NCI-H1436 treated with DMSO at 0.1 percent for 48 hours (cell line): ENCODE measurements around the gene APBA2.
"Not testable (repeated sequence)": the region's sequence is repeated elsewhere in the genome, so short reads cannot be mapped to it uniquely, and the experiment has no call there.

Experiments used
- DNase-seq: peaks from one replicate; lab custom pipeline; 2025; lab: John Stamatoyannopoulos, UW

The APBA2 gene

DNA sequence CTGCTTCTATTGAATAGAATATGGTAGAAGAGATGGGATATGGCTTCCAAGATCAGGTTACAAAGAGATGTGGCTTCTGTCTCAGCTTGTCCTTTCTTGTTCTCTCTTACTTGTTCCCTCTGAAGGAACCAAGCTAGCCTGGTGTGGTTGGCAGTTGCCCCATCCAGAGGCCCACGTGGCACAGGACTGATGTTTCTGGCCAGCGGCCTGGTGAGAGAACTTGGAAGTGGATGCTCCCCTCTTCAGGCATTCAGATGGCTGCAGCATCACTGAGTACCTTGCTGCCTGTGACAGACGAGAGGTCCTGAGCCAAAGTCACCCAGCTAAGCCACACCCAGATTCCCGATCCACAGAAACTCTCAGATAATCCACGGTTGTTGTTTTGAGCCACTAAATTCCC, 200.2 kb downstream of the APBA2 start:
- DNase-seq: no peak

DNA sequence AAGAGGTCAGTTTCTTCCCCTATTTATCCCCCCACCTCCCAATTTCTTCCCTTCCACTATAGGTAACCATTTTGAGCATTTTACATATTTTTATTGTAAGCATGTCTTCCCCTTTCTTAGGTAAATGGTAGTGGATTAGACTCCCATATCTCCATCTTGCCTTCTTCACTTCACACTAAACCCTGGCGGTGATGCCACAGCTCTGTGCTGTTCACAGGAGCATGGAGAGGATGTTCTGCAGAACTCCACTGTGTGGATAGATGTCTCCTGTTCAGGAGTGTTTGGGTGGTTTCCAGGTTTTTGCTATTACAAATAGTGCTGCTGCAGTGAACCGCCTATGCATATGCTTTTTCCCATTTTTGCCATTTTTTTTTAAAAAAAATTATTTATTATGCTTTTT, 201.1 kb downstream of the APBA2 start:
- no peak for DNase-seq

DNA sequence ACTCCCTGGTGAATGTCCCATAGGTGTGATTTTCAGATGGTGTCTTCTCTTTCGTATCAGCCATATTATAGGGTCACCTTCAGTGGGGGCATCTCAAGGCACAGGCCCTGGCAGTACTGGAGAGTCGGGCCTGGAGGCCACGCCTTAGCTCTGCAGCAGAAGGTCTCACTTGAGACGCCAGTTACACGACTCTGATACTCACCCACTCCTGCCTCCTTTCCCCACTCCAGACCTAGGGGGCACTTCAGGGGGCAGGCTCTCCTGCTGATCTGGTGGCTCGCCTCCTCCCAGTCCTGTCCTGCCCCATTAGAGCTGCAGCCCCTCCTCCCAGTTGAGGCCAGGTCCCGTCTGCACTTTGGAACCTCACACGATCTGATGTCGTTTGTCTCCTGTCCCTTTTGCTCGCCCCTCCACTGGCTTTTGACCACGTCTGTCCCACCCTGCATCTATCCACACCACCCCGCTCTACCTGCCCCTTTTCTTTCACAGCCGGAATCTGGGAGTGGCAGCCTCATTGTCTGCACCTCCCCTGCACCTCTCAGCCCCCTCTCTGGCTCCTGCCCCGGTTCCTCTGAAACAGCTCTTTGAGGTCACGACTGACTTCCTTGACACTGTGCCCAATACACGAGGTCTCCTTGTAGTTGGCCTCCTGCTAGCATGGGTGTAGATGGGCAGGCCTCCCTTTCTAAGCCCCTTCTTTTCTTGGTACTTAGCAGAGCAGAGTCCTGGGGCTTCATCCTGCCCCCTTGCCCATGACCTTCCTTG, 201.9 kb downstream of the APBA2 start:
- DNase-seq: no peak

DNA sequence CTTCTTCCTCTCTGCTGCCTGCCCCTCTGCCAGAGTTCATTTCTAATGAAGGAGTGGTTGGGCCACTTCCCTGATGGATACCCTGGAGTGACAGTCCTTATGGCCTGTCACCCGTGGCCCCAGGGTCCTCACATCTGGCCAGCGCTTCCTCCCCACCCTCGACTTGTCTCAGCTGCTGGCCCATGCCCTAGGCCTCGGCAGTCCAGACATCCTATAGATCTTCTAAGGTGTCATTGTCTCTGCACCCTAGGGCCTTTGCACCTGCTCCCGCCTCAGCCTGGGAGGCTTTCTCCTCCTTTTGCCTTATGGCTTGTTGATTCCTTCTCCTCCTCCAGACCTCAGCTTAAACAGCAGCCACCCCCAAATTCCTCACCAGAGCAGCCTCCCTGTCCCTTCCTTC, 202.9 kb downstream of the APBA2 start:
- DNase-seq: no peak

DNA sequence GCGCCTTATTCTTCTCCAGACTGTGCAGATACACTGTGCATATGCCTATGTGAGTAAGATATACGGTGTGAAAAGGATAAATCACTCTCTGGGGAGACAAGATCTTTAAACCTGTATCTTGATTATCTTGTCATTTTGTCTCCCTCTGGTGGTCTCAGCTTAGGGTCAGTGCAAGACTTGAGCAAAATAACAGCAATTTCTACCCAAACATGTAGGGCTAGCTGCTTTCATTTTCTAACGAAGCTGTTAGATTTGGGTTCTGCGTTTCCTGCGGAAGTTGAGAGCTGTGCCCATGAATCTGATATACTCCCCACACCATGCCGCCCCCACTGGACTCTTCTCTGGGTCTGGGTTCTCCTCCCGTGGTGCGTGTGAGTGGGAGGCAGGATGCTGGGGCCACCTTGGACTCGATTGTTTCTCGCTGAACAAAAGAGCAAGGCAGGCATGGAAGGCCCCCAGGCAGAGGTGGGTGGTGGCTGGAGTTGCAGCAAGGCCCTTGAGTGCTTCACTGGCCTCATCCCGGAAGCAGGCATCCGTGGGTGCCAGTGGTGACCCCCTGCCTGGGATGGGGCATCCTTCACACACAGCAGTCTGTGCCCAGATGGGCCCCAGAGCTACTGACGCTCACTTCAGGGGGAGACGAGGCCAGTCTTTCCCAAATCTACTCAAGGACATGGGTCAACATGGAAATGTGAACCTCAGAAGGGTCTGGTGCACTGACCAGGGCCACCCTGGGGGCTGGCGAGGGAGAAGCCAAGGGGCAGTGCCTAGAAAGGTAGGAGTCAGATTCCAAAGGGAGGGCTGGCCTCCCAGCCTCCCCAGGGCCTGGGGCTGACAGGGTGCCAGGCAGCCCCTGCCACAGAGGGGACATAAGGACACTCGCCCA, 204.2 kb downstream of the APBA2 start:
- no peak for DNase-seq

DNA sequence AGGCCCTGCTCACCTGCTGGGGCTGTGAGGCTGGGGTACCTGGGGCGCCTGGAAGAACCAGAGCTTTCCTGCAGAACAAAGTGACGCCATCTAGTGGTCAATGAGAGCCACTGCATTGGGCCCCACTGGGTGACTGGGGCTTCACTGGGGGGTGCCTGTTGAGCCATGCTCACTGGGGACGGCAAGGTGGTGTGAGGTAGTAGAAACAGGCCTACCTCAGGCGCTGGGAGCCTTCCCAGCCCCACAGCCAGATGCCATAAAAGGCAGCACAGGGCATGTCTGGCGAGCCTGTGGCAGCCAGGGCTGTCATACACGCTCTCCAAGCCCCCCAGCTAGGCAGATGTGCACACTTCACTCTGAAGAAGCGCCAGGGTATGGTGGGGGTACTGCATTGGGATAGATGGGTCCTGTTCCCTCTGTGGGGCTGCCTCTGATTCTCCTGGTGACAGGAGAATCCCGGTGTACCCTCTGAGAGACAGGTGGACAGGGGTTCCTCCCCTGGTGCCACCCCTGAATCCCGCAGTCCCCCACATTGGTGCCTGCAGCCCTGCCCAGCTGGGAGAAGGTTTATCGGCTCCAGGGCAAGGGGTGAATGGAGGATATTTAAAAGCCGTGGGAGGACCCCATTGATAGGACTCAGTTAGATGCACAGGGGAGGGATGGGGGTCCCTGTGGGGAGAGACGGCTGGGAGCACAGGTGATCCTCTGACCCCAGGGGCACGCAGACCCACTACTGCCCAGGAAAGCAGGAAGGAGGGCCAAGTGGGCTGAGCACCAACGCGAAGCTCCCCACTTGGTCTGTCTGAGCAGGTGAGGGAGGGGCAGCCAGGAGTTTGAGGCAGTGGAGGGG, 205.1 kb downstream of the APBA2 start:
- no peak for DNase-seq

DNA sequence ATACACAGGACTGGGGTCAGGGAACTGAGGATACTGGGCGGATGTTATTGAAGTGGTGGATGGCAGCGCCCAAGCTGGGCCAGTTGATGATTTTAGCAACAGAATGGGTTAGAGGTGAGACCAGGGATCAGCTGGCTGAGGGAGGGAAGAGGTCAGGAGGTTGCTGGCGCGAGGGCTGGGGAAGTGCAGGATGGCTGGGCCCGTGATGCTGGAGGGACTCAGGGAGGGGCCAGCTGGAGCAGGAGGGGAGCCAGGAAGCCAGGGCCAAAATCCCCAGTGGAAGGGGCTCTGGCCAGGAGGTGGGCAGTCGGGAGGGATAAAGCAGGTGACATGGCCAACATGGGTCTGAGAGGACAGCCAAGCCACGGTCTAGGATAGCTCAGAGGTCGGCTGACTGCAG, 205.9 kb downstream of the APBA2 start:
- DNase-seq: no peak

DNA sequence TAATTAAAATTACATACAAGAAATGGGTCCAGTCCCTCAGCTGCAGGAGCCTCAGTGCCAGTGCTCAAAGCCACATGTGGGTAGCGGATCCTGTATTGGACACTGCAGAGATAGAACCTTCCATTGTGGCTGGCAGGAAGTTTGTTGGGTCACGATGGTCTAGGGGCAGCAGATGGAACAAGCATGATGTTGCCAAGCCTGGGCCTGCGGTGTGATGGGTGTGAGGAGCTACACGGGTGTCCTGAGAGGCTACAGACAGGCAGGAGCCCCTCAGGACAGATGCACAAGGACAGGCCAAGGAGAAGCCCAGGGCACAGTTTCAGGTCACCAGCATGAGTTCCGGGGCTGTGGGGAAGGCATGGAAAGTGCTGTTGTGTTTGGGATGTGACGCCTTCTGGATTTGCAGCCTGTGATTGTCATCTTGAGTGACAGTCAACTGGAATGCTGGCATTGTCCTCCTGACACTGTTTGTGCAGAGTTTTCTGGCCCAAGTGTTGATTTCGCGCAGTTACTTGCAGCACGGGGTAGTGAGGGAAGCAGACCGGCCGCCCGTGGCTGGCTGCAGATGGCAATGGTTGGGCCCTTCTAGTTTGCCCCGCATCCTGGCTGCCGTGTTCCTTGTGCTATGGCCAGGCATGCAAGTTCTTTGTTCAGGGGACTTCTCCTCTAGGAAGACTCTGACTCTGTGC, 206.7 kb downstream of the APBA2 start:
- DNase-seq: no peak

DNA sequence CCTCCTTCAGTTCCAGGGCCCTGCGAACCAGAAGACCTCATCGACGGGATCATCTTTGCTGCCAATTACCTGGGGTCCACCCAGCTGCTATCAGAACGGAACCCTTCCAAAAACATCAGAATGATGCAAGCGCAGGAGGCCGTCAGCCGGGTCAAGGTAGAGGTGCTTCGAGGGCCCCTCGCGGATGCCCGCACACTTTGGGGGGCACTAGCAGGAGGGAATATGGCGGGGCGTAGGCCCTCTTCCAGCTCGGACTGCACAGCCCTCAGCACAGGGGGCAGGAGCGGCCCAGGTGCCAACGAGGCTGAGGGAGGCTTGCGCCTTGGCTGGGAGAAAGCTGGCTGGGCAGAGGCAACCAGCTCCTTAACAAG, 207.3 kb downstream of the APBA2 start:
- no peak for DNase-seq

DNA sequence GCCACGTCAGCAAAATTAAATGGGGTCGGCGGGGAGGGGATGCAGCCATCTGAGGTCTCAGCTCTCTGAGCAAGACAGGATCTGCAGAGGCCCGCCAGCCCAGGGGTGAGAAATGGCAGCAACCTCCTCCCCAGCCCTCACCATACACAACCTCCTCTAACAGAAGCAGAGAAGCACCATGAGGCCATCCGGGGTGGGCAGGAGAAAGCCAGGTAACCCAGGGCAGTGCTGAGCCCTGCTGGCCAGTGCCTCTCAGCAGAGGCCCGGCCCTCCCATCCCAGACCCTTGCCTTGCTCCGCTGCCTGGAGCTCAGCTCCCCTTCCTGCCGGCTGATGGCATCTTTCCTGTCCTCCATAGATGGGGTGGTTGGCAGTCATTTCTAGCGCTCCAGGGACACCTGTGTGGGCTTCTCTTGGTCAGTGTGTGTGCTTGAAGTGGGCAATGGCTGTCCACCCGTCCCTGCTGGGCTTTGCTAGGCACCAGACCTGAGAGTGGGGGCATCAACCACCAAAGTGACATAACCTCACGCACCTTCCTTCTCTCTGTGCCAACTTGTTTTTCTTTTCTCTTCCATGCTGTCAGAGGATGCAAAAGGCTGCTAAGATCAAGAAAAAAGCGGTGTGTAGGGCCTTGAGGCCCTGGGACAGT, 208.0 kb downstream of the APBA2 start:
- DNase-seq: no peak

DNA sequence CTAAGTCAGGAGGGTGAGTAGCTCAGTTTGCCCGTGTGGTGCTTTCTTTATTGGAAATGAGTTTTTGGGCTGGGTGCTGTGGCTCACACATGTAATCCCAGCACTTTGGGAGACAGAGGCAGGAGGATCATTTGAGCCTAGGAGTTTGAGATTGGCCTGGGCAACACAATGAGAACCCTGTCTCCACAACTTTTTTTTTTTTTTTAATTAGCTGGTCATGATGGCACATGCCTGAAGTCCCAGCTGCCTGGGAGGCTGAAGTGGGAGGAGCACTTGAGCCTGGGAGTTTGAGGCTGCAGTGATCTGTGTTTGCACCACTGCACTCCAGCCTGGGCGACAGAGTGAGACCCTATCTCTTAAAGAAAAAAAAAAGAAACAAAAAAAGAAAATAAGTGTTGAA, 208.9 kb downstream of the APBA2 start:
- DNase-seq: no peak

DNA sequence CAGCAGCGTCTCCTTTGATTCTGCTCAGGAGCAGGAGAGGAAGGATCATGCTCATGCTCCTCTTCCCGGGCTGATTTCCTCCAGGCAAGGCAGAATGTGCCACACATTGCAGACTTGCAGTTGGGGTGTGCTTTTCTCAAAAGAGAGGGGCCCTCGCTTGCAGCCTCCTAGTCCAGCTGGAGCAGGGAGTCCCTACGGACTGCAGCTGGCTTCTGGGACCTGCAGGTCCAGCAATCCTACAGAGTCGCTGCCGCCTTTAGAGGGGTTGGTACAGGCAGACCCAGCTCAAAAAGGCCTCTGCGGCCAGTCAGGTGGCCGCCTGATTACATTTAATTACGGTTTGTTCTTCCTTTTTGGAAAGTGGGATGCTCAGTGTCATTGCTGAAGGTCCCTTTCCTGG, 210.0 kb downstream of the APBA2 start:
- DNase-seq: no peak

DNA sequence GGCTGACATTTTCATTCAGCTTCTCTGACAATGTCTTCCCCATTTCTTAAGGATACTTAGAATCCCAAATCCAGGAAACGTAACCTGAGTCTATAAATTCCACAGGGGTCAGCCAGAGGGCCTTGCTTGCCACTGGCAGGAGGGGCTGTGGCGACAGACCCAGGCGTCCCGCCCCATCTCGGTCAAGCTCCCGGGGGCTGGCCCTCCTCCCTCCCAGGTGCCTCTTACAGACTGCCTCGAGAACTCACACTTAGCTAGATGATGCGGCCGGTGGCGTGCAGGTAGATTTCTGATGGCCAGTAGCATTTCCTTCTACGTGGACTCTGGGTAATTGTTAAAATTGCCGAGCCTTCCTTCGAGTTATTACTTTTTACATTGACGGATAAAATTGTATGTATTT, 211.4 kb downstream of the APBA2 start:
- DNase-seq: no peak

DNA sequence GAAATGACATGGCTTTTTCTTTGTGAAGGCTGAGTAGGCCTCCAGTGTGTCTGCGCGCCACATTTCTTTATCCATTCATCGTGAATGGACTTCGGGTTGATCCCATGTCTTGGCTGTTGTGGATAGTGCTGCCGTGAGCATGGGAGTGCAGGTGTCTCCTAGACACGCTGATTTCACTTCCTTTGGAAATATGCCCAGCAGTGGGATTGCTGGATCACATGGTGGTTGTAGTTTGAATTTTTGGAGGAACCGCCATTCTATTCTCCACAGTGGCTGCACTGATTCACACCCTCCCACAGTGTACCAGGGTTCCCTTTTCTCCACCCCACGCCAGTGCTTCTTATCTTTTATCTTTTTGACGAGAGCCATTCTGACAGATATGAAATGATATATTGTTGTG, 212.2 kb downstream of the APBA2 start:
- no peak for DNase-seq

DNA sequence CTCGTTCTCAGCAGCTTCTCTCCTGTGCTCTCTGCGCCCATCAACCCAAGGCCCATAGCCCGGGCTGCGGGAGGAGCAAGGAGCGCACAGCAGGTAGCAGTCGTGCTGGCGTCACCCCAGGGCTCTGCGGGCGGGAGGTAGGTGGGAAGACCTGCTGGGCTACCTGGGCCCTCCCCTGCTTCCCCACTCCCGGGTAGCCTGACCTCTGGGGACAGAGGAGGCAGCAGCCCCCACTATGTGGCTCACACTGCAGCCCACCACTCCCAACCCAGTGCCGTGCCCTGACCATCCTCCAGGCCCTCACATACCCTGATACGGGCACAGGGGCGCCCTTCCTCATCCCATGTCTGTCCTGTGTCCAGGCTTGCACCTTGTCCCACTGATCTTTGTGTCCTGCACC, 212.9 kb downstream of the APBA2 start:
- no peak for DNase-seq

DNA sequence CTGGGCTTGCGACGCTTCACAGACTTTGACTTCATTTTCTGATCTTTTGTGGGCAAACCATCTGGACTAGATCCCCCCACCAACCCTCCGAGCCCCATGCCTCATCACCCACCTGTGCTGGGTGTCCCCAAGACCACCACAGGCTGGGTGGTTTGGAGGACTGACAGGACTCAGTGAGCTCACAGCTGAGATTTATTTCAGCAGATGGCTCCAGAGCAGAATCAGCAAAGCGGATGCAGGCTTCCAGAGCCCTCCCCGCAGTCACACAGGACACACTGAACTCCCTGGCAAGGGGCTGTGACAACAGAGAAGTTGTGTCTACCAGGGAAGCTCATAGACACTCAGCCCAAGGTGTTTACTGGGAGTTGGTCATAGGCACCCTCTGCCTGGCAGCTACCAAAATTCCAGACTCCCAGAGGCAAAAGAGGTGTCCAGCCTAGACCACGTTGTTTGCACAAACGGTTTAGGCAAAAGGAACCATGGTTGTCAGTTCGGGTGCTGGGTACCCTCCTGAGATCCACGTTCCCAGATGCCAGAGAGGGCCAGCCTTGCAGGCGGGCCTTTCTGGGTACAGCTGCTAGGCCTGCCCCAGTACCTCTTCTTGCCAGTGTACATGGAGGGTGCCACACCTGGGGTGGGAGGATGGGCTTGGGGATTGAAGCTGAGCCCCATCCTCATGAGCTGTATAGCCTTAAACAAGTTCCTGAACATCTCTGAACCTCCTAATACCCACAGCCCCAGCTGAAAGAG, 213.5 kb downstream of the APBA2 start:
- no peak for DNase-seq

DNA sequence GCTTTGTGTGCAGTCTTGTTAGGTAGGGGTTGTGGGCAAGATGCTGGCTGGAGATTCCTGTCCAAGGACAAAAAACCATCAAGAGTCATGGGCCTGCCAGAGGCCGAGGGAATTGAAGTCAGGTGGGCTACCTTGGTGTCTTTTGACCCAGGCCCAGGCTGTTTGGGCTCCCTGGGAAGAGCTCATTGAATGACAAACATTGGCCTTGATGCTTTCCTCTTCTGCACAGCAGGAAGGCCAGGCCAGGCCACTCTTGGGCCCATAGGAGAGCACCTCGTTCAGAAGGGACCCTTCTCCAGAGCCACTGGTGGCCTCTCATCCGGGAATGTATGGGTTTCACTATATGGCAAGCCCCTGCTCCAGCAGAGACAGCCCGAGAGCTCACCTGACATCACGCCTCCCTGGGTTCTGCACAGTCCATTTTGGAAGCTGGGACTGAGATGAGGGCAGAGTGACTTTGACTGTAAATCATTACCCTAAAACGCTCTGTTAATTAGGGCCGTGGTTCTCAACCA, 214.8 kb downstream of the APBA2 start:
- no peak for DNase-seq

DNA sequence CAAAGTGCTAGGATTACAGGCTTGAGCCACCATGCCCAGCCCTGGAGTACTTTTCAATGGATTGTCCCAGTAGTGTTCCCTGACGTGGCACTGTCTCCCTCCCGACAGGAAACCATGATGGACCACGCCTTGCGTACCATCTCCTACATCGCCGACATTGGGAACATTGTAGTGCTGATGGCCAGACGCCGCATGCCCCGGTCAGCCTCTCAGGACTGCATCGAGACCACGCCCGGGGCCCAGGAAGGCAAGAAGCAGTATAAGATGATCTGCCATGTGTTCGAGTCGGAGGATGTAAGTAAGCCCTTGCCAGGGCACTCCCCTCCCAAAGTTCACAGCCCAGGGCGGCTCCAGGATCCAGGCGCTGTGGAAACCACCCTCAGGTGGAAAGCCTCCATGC, 215.7 kb downstream of the APBA2 start:
- no peak for DNase-seq

DNA sequence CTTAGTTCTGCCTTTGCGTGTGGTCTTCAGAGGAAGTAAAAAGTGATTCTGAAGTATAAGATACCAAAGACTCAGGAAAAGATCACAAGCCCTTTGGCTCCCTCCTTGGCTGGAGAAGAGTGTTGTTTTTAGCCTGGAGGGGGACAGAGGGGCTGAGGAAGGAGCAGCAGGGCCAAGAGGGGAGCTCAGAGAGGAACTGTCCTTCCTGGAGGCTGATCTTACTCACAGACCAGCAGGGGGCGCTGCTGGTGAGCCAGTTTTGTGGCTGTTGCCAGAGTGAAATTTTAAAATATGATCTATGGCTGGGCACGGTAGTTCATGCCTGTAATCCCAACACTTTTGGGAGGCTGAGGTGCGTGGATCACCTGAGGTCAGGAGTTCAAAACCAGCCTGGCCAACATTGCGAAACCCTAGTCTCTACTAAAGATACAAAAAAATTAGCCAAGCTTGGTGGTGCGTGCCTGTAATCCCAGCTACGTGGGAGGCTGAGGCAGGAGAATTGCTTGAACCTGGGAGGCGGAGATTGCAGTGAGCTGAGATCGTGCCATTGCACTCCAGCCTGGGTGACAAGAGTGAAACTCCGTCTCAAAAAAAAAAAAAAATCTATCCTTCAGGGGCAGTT, 216.5 kb downstream of the APBA2 start:
- DNase-seq: not testable (repeated sequence)
